Measurements from ENCODE around the gene HIVEP1. TPM values are rescaled to one million over a fixed set of nuclear protein-coding genes. Genes with fewer than 3 reads are reported as not detected.

The HIVEP1 gene
- total and polyA plus RNA-seq, 2 of the 8 experiments (the other 6 are each of a cell fraction or from before 2014, with no cell fraction given): 22.6 to 23.1 TPM

DNA sequence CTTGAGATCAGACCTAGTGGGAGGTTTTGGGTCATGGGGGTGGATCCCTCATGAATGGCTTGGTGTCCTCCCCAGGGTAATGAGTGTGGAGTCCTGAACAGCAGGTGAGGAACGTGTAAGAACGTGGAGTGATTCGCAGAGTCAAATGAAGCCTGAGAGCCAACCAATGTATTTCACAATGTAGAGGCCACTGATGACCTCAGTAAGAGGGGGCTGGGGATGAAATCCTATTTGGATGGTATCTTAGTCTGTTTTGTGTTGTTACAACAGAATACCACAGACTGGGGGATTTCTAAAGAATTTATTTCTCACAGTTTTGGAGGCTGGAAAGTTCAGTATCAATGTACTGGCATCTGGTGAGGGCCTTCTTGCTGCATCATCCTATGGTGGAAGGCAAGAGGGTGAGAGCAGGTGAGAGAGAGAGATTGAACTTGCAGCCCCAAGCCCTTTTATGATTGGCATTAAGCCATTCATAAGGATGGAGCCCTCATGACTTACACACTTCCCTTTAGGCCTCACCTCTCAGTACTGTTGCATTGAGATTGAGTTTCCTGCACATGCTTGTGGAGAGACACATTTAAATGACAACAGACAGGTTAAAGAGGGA, 47.3 kb upstream of the HIVEP1 start:
- WGBS, 2 experiments (ENCODE audit: extremely low coverage in 1 of 2, insufficient coverage in 1 of 2, insufficient read length in 1 of 2, insufficient replicate concordance in 2 of 2, low coverage in 1 of 2, low lambda C conversion rate in 2 of 2, missing lambda C conversion rate in 1 of 2): 90% methylated on average over 3 of the region's 3 CpGs; no CpG with 5 or more reads in 1 of the 2 experiments

More for the DNA sequence above, 47.3 kb upstream of the HIVEP1 start:
- Histone ChIP-seq H3K4me2 (ENCODE audit: insufficient read depth in 1 of 2, low read depth in 2 of 2, low read length in 2 of 2) (no peak overlapping the region), H3K9me3 (ENCODE audit: insufficient read depth in 2 of 2, low read depth in 1 of 2, low read length in 1 of 2) (peaks cover 0 to 3% of the 10 kb centered on the region in 2 experiments; a peak in 1 of 4 replicates), H2BK5ac (ENCODE audit: low read depth, low read length) (no peak overlapping the region), H2BK20ac (ENCODE audit: low read length) (no peak overlapping the region), H3K18ac (ENCODE audit: extremely low read depth, low read length) (no peak overlapping the region), H3K4me1 (replicated peaks in 1 of 4; ENCODE audit: control insufficient read depth in 3 of 4, insufficient read depth in 4 of 4, low read length in 3 of 4) (peaks cover 0 to 7% (median 1%) of the 10 kb centered on the region in 4 experiments; a peak in 2 of 7 replicates), H4K5ac (ENCODE audit: insufficient read length, low read depth, low read length) (no peak overlapping the region), H2BK15ac (ENCODE audit: low read length) (no peak overlapping the region), H3K4me3 (ENCODE audit: extremely low read depth in 1 of 4, insufficient read depth in 2 of 4, low read depth in 3 of 4, low read length in 4 of 4) (no peak overlapping the region), H3K9ac (replicated peaks in 1 of 4; ENCODE audit: extremely low read depth in 1 of 4, low read depth in 3 of 4, low read length in 3 of 4) (no peak overlapping the region), H3K79me2 (ENCODE audit: control insufficient read depth in 1 of 2, insufficient read depth in 2 of 2, low read length in 2 of 2) (no peaks in the 10 kb centered on the region), H3K56ac (replicated peaks; ENCODE audit: insufficient read length, low read depth, low read length) (no peak overlapping the region), H2AFZ (ENCODE audit: low read length) (0 out of 2 replicates have a peak overlapping the region, but pooled peaks have one; percentile 12), H3K79me1 (ENCODE audit: low read depth, low read length) (no peaks in the 10 kb centered on the region), H3K23ac (ENCODE audit: insufficient read length) (no peak overlapping the region), H2BK120ac (replicated peaks; ENCODE audit: low read depth, low read length) (no peak overlapping the region), H4K20me1 (replicated peaks in 1 of 2; ENCODE audit: control insufficient read depth in 1 of 2, insufficient read depth in 2 of 2, low read length in 2 of 2) (no peaks in the 10 kb centered on the region), H4K91ac (replicated peaks; ENCODE audit: insufficient read length, low read length) (no peak overlapping the region), H3K36me3 (ENCODE audit: control insufficient read depth in 2 of 4, insufficient read depth in 4 of 4, low read length in 3 of 4) (no peaks in the 10 kb centered on the region), H4K8ac (ENCODE audit: extremely low read depth, insufficient read depth, low read length) (no peak overlapping the region), H2BK12ac (ENCODE audit: low read depth, low read length) (no peak overlapping the region), H3K14ac (ENCODE audit: insufficient read length) (no peak overlapping the region), H3K27ac (ENCODE audit: low read depth, low read length) (no peak overlapping the region), H3K23me2 (ENCODE audit: low read depth, low read length) (no peaks in the 10 kb centered on the region), H3K4ac (replicated peaks; ENCODE audit: insufficient read length, low read depth, low read length) (no peak overlapping the region), H3K27me3 (replicated peaks in 1 of 4; ENCODE audit: control insufficient read depth in 3 of 4, extremely low read depth in 1 of 4, insufficient read depth in 3 of 4, low read length in 3 of 4) (no peaks in the 10 kb centered on the region), H2AK5ac (ENCODE audit: low read depth, low read length) (no peak overlapping the region)
- POLR2A ChIA-PET (ENCODE audit: partially characterized antibody): no interaction called here
- no peak for FAIRE-seq
- CTCF ChIA-PET (ENCODE audit: partially characterized antibody): no interaction called here
- TF ChIP-seq SP1 (IDR thresholded peaks at IDR 0.05; ENCODE audit: low read depth, low read length): no peak
- TF ChIP-seq PHF8 (conservative IDR thresholded peaks at IDR 0.05; ENCODE audit: low read depth, low read length): no peak
- TF ChIP-seq CHD1 (IDR thresholded peaks at IDR 0.05; ENCODE audit: low read depth, low read length): no peak
- TF ChIP-seq, protein P1, sequence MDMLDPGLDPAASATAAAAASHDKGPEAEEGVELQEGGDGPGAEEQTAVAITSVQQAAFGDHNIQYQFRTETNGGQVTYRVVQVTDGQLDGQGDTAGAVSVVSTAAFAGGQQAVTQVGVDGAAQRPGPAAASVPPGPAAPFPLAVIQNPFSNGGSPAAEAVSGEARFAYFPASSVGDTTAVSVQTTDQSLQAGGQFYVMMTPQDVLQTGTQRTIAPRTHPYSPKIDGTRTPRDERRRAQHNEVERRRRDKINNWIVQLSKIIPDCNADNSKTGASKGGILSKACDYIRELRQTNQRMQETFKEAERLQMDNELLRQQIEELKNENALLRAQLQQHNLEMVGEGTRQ (IDR thresholded peaks at IDR 0.05; ENCODE audit: low read length): no peak
- no peak for TF ChIP-seq SIN3A (conservative IDR thresholded peaks at IDR 0.05 in 1 of 2, IDR thresholded peaks at IDR 0.05 in 1 of 2; ENCODE audit: low read depth in 1 of 2, low read length in 2 of 2)
- no peak for TF ChIP-seq RAD21 (IDR thresholded peaks at IDR 0.05 in 1 of 2, conservative IDR thresholded peaks at IDR 0.05 in 1 of 2; ENCODE audit: low read depth in 2 of 2, low read length in 2 of 2)
- TF ChIP-seq JUN (IDR thresholded peaks at IDR 0.05; ENCODE audit: low read depth, low read length): no peak
- TF ChIP-seq TBP (IDR thresholded peaks at IDR 0.05; ENCODE audit: low read depth, low read length): no peak
- no peak for TF ChIP-seq GTF2F1 (IDR thresholded peaks at IDR 0.05; ENCODE audit: borderline replicate concordance, low read depth, low read length)
- no peak for DNase-seq (ENCODE audit: low read depth in 1 of 2, low spot score in 2 of 2)
